Measurements from ENCODE around the gene MARCKS.

MARCKS gene

GRCh38 chr6:113824411-113824810 is 32.7 kb upstream of the MARCKS start:
- POLR2A ChIA-PET: no interaction called here
- TF ChIP-seq PRDM2 (tag by site-specific recombination; IDR thresholded peaks at IDR 0.05; ENCODE audit: borderline replicate concordance) (no peak), ZNF624 (tag by site-specific recombination; IDR thresholded peaks at IDR 0.05) (no peak)
- no peaks in the 10 kb centered on the region for H3K36me3 ChIP-seq (ENCODE audit: control insufficient read depth in 2 of 2, insufficient read depth in 1 of 2, low read length in 2 of 2)
- no peaks in the 10 kb centered on the region for H3K4me1 ChIP-seq (ENCODE audit: control insufficient read depth, insufficient read depth, low read length)
- no peaks in the 10 kb centered on the region for H3K9me3 ChIP-seq (ENCODE audit: control insufficient read depth, insufficient read depth, low read depth, low read length)
- no peak overlapping the region for H3K27ac ChIP-seq (ENCODE audit: extremely low read depth, low read depth, low read length)
- no peak overlapping the region for H3K4me3 ChIP-seq (ENCODE audit: low read depth, low read length)
- CTCF ChIA-PET: interaction anchor here (1.6 kb wide), 1 partner anchor 84 kb away, joined by 4 read pairs; no protein-coding TSS in a partner anchor

- H3K4me1 ChIP-seq (ENCODE audit: control insufficient read depth, insufficient read depth, low read length): no peaks in the 10 kb centered on the region
- no peaks in the 10 kb centered on the region for H3K9me3 ChIP-seq (ENCODE audit: control insufficient read depth, insufficient read depth, low read depth, low read length)
- TF ChIP-seq MEIS1 (CRISPR knock-in tag; IDR thresholded peaks at IDR 0.05; ENCODE audit: borderline replicate concordance) (no peak), EGR2 (tag by site-specific recombination; IDR thresholded peaks at IDR 0.05; ENCODE audit: low read depth) (no peak), KLF10 (tag by site-specific recombination; IDR thresholded peaks at IDR 0.05) (no peak), HOXA7 (CRISPR knock-in tag; IDR thresholded peaks at IDR 0.05; ENCODE audit: borderline replicate concordance) (no peak), ZNF140 (tag by site-specific recombination; IDR thresholded peaks at IDR 0.05) (no peak), INSM2 (tag by site-specific recombination; IDR thresholded peaks at IDR 0.05) (no peak), ZBTB48 (tag by site-specific recombination; IDR thresholded peaks at IDR 0.05) (no peak), ZNF558 (tag by site-specific recombination; IDR thresholded peaks at IDR 0.05) (no peak), ZNF2 (tag by site-specific recombination; IDR thresholded peaks at IDR 0.05) (no peak), PRDM1 (tag by site-specific recombination; IDR thresholded peaks at IDR 0.05) (no peak), YY1 (tag by site-specific recombination; IDR thresholded peaks at IDR 0.05) (no peak), TCF7L2 (IDR thresholded peaks at IDR 0.05; ENCODE audit: borderline replicate concordance, low read depth, low read length) (no peak), REST (tag by site-specific recombination; IDR thresholded peaks at IDR 0.05) (no peak), FEZF1 (tag by site-specific recombination; IDR thresholded peaks at IDR 0.05) (no peak), OSR2 (tag by site-specific recombination; IDR thresholded peaks at IDR 0.05) (no peak), ZNF248 (tag by site-specific recombination; IDR thresholded peaks at IDR 0.05) (no peak), ZNF112 (tag by site-specific recombination; IDR thresholded peaks at IDR 0.05) (no peak)
- H3K4me3 ChIP-seq (ENCODE audit: low read depth, low read length): no peak overlapping the region
- H3K27ac ChIP-seq (ENCODE audit: extremely low read depth, low read depth, low read length): no peak overlapping the region
- ChIA-PET POLR2A (no interaction called here), CTCF (interaction anchor here (1.6 kb wide), 1 partner anchor 84 kb away, joined by 4 read pairs; no protein-coding TSS in a partner anchor)
- H3K36me3 ChIP-seq (ENCODE audit: control insufficient read depth in 2 of 2, insufficient read depth in 1 of 2, low read length in 2 of 2): no peaks in the 10 kb centered on the region
These were observed 32.3 kb upstream of the MARCKS start for GRCh38 chr6:113824866-113825265.
